SK-N-SH (cell line): ENCODE measurements around the gene EDIL3.

Experiments
- EP300 ChIP-seq, 2 experiments: IDR thresholded peaks; 2 replicates each; pipeline versions ENCODE4 v1.4.0 to v1.6.1; 2012; ENCODE audit warnings: borderline replicate concordance in 1 of 2, low read depth in 1 of 2, low read length in 1 of 2
- GABPA ChIP-seq: IDR thresholded peaks from 2 replicates; pipeline ENCODE4 v1.4.0; 2012; ENCODE audit warnings: low read depth, mild to moderate bottlenecking
- POLR2AphosphoS5 ChIP-seq: IDR thresholded peaks from 2 replicates; pipeline ENCODE4 v1.6.1; 2012; ENCODE audit warnings: low read depth, low read length
- RAD21 ChIP-seq: IDR thresholded peaks from 2 replicates; pipeline ENCODE4 v1.6.1; 2012; ENCODE audit warnings: mild to moderate bottlenecking, low read length
- TAF1 ChIP-seq: IDR thresholded peaks from 2 replicates; pipeline ENCODE4 v1.6.1; 2012; ENCODE audit warnings: low read depth, mild to moderate bottlenecking, low read length, moderate library complexity, borderline replicate concordance
- TF ChIP-seq, protein P1 (sequence below): fragments of 200-600 bp; sonication (generic); IDR thresholded peaks from 2 replicates; pipeline ENCODE4 v1.6.1; 2017; ENCODE audit warnings: antibody characterized with exemption, mild to moderate bottlenecking, moderate library complexity
- TF ChIP-seq, protein P2 (sequence below): IDR thresholded peaks from 2 replicates; pipeline ENCODE4; 2012
- TF ChIP-seq, protein P3 (sequence below): IDR thresholded peaks from 2 replicates; pipeline ENCODE4 v1.4.0; 2012; ENCODE audit warnings: low read depth
- TF ChIP-seq, protein P4 (sequence below): IDR thresholded peaks from 2 replicates; pipeline ENCODE4 v1.6.1; 2012; ENCODE audit warnings: mild to moderate bottlenecking, low read depth, low read length, moderate library complexity

DNA sequence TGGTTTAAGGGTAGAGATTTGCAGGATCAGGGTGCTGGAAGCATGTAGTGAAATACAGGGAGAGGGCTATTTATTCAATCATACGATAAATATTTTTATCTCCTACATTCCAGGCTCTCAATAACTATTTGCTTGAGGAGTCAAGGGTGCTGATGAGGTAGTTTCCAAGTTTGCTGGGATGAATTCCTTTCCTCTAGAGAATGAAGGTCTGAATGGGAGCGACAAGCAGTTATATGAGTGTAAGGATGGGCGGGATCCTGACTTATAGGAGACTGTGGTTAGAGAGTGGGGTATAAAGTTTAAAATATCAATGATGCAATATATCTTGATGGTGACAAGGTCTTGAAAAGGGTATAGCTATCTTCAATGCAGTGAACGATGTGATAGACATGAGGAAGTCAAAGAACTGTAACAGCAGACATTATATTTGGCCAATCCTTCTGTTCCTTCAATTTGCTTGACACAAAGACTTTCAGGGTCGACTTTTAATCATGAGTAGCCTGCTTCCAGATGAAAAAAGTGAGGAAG, 462.9 kb downstream of the EDIL3 start:
- TF ChIP-seq, protein P1, sequence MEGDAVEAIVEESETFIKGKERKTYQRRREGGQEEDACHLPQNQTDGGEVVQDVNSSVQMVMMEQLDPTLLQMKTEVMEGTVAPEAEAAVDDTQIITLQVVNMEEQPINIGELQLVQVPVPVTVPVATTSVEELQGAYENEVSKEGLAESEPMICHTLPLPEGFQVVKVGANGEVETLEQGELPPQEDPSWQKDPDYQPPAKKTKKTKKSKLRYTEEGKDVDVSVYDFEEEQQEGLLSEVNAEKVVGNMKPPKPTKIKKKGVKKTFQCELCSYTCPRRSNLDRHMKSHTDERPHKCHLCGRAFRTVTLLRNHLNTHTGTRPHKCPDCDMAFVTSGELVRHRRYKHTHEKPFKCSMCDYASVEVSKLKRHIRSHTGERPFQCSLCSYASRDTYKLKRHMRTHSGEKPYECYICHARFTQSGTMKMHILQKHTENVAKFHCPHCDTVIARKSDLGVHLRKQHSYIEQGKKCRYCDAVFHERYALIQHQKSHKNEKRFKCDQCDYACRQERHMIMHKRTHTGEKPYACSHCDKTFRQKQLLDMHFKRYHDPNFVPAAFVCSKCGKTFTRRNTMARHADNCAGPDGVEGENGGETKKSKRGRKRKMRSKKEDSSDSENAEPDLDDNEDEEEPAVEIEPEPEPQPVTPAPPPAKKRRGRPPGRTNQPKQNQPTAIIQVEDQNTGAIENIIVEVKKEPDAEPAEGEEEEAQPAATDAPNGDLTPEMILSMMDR, result no peak
- TF ChIP-seq GABPA (no peak), POLR2AphosphoS5 (no peak), EP300 (IDR thresholded peaks at IDR 0.05; ENCODE audit: borderline replicate concordance in 1 of 2, low read depth in 1 of 2, low read length in 1 of 2) (no peak), TAF1 (no peak), RAD21 (no peak)
- TF ChIP-seq, protein P2, sequence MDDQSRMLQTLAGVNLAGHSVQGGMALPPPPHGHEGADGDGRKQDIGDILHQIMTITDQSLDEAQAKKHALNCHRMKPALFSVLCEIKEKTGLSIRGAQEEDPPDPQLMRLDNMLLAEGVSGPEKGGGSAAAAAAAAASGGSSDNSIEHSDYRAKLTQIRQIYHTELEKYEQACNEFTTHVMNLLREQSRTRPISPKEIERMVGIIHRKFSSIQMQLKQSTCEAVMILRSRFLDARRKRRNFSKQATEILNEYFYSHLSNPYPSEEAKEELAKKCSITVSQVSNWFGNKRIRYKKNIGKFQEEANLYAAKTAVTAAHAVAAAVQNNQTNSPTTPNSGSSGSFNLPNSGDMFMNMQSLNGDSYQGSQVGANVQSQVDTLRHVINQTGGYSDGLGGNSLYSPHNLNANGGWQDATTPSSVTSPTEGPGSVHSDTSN, result no peak
- TF ChIP-seq, protein P3, sequence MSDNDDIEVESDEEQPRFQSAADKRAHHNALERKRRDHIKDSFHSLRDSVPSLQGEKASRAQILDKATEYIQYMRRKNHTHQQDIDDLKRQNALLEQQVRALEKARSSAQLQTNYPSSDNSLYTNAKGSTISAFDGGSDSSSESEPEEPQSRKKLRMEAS, result no peak
- TF ChIP-seq, protein P4, sequence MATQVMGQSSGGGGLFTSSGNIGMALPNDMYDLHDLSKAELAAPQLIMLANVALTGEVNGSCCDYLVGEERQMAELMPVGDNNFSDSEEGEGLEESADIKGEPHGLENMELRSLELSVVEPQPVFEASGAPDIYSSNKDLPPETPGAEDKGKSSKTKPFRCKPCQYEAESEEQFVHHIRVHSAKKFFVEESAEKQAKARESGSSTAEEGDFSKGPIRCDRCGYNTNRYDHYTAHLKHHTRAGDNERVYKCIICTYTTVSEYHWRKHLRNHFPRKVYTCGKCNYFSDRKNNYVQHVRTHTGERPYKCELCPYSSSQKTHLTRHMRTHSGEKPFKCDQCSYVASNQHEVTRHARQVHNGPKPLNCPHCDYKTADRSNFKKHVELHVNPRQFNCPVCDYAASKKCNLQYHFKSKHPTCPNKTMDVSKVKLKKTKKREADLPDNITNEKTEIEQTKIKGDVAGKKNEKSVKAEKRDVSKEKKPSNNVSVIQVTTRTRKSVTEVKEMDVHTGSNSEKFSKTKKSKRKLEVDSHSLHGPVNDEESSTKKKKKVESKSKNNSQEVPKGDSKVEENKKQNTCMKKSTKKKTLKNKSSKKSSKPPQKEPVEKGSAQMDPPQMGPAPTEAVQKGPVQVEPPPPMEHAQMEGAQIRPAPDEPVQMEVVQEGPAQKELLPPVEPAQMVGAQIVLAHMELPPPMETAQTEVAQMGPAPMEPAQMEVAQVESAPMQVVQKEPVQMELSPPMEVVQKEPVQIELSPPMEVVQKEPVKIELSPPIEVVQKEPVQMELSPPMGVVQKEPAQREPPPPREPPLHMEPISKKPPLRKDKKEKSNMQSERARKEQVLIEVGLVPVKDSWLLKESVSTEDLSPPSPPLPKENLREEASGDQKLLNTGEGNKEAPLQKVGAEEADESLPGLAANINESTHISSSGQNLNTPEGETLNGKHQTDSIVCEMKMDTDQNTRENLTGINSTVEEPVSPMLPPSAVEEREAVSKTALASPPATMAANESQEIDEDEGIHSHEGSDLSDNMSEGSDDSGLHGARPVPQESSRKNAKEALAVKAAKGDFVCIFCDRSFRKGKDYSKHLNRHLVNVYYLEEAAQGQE, result no peak
